GM23338 (cell line): ENCODE data around the gene GNB1L. TPM values are rescaled to one million over a fixed set of nuclear protein-coding genes. Genes with fewer than 3 reads are reported as not detected.

ENCODE experiments used
- ATAC-seq: fragments of 200-7000 bp; cut with Tn5 transposase; 3 replicates; pipeline ENCODE4 v1.9.1; 2020
- DNase-seq: peaks from one replicate; pipeline ENCODE4 v3.0.0-alpha.2; 2015; ENCODE audit warnings: low spot score
- H2AFZ ChIP-seq: fragments of 200-600 bp; sonication (generic); 2 replicates; pipeline ENCODE4 v1.8.0; 2016; ENCODE audit warnings: antibody characterized with exemption, mild to moderate bottlenecking, moderate library complexity
- H3F3A ChIP-seq: fragments of 200-600 bp; sonication (generic); replicated peaks from 2 replicates; pipeline ENCODE4 v1.8.0; 2017; ENCODE audit warnings: antibody characterized with exemption, mixed run types, low read depth
- H3K27ac ChIP-seq: fragments of 200-600 bp; sonication (generic); 2 replicates; pipeline ENCODE4 v1.6.1; 2016; ENCODE audit warnings: low read depth
- H3K27me3 ChIP-seq: fragments of 200-600 bp; sonication (generic); 2 replicates; pipeline ENCODE4 v1.8.0; 2016; ENCODE audit warnings: mild to moderate bottlenecking, mixed run types, moderate library complexity; ENCODE audit not compliant: insufficient read depth
- H3K36me3 ChIP-seq: fragments of 200-600 bp; sonication (generic); 2 replicates; pipeline ENCODE4 v1.8.0; 2016; ENCODE audit warnings: mild to moderate bottlenecking; ENCODE audit not compliant: insufficient read depth
- H3K4me1 ChIP-seq: fragments of 200-600 bp; sonication (generic); 2 replicates; pipeline ENCODE4 v1.8.0; 2016; ENCODE audit warnings: mild to moderate bottlenecking, moderate library complexity; ENCODE audit not compliant: insufficient read depth
- H3K4me2 ChIP-seq: fragments of 200-600 bp; sonication (generic); 2 replicates; pipeline ENCODE4 v1.7.1; 2017; ENCODE audit warnings: mixed run types
- H3K4me3 ChIP-seq: fragments of 200-600 bp; sonication (generic); 2 replicates; pipeline ENCODE4 v1.6.1; 2016; ENCODE audit warnings: mixed run types
- H3K79me2 ChIP-seq: fragments of 200-600 bp; sonication (generic); replicated peaks from 2 replicates; pipeline ENCODE4 v1.8.0; 2017; ENCODE audit warnings: mild to moderate bottlenecking; ENCODE audit not compliant: insufficient read depth
- H3K9me2 ChIP-seq: fragments of 200-600 bp; sonication (generic); 2 replicates; pipeline ENCODE4 v1.8.0; 2017; ENCODE audit not compliant: insufficient read depth
- H4K20me1 ChIP-seq: fragments of 200-600 bp; sonication (generic); replicated peaks from 2 replicates; pipeline ENCODE4 v1.8.0; 2017; ENCODE audit warnings: mild to moderate bottlenecking; ENCODE audit not compliant: insufficient read depth
- H3K27ac Mint-ChIP-seq: 2 replicates; pipeline ENCODE4 v1.8.0; 2020; ENCODE audit warnings: inconsistent platforms, mild to moderate bottlenecking, moderate library complexity, mixed read lengths
- H3K27me3 Mint-ChIP-seq: 3 replicates; pipeline ENCODE4 v1.8.0; 2022; ENCODE audit warnings: low read depth, mild to moderate bottlenecking, moderate library complexity, mixed read lengths, inconsistent platforms; ENCODE audit not compliant: insufficient read depth, poor library complexity
- H3K36me3 Mint-ChIP-seq: 3 replicates; pipeline ENCODE4 v1.8.0; 2021; ENCODE audit warnings: low read depth, mild to moderate bottlenecking, inconsistent platforms, moderate library complexity, mixed read lengths
- H3K4me1 Mint-ChIP-seq: 3 replicates; pipeline ENCODE4 v1.8.0; 2020; ENCODE audit warnings: mild to moderate bottlenecking, inconsistent platforms, mixed read lengths
- H3K4me3 Mint-ChIP-seq: 3 replicates; pipeline ENCODE4 v1.8.0; 2021; ENCODE audit warnings: moderate library complexity, mild to moderate bottlenecking, inconsistent platforms, mixed read lengths
- H3K9me3 Mint-ChIP-seq: 3 replicates; pipeline ENCODE4 v1.8.0; 2020; ENCODE audit warnings: moderate library complexity, mild to moderate bottlenecking, inconsistent platforms, mixed read lengths
- EZH2 ChIP-seq: fragments of 200-600 bp; sonication (generic); IDR thresholded peaks from one replicate; pipeline ENCODE4 v1.8.0; 2017; ENCODE audit warnings: antibody characterized with exemption, mild to moderate bottlenecking, low read depth; ENCODE audit not compliant: unreplicated experiment
- EZH2phosphoT487 ChIP-seq: fragments of 200-600 bp; sonication (generic); IDR thresholded peaks from one replicate; pipeline ENCODE4 v1.8.1; 2018; ENCODE audit warnings: antibody characterized with exemption; ENCODE audit not compliant: unreplicated experiment
- JUNB ChIP-seq: IDR thresholded peaks from one replicate; pipeline ENCODE4 v1.6.1; 2016; ENCODE audit warnings: antibody characterized with exemption; ENCODE audit not compliant: unreplicated experiment
- POLR2AphosphoS5 ChIP-seq: IDR thresholded peaks from 2 replicates; pipeline ENCODE4 v1.6.1; 2016; ENCODE audit warnings: antibody characterized with exemption, low read depth
- ZNF114 ChIP-seq: fragments of 250-450 bp; sonication (Bioruptor Pico); IDR thresholded peaks from 2 replicates; pipeline ENCODE4 v1.5.0; 2020; ENCODE audit warnings: mild to moderate bottlenecking, moderate library complexity
- ZNF331 ChIP-seq: fragments of 250-450 bp; sonication (Bioruptor Pico); IDR thresholded peaks from 2 replicates; pipeline ENCODE4 v1.5.0; 2020; ENCODE audit warnings: low read depth, mild to moderate bottlenecking, moderate library complexity
- polyA plus RNA-seq: library from polyadenylated mRNA; unstranded; fragments of >200 nt; fragmentation: Nextera tagmentation; extraction: Ambion mirVana; gene quantifications from 2 replicates; pipeline ENCODE4 v1.2.1, GENCODE V29; 2016
- total RNA-seq: library from RNA; depleted of rRNA; stranded (reverse); fragments of >200 nt; shearing (Covaris generic); gene quantifications from 2 replicates; pipeline ENCODE4 v1.2.3, GENCODE V29; 2014
- TF ChIP-seq, protein P1 (sequence below): fragments of 250-450 bp; sonication (Bioruptor Pico); IDR thresholded peaks from 2 replicates; pipeline ENCODE4 v1.5.0; 2020; ENCODE audit warnings: mild to moderate bottlenecking, moderate library complexity

GNB1L gene
- total and polyA plus RNA-seq, 2 experiments from 2014 or later, result 15.2 to 27.8 TPM

DNA sequence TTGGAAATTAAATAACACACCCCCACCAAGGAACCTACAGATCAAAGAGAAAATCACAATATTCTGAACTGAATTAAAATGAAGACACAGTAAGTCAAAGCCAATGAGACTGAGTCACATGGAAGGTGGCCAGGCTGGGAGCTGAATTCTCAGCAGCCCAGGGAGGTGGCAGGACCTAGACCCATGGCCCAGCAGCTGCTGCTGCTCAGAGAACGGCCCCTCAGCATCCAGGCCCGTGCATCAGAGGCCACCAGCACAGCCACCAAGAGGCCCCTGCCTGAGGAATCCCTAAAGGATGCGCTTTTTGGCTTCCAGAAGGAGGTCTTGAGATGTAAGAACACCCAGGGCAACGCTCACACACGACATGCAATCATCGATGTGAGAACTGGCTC, 59.1 kb downstream of the GNB1L start (continued):
- TF ChIP-seq, protein P1, sequence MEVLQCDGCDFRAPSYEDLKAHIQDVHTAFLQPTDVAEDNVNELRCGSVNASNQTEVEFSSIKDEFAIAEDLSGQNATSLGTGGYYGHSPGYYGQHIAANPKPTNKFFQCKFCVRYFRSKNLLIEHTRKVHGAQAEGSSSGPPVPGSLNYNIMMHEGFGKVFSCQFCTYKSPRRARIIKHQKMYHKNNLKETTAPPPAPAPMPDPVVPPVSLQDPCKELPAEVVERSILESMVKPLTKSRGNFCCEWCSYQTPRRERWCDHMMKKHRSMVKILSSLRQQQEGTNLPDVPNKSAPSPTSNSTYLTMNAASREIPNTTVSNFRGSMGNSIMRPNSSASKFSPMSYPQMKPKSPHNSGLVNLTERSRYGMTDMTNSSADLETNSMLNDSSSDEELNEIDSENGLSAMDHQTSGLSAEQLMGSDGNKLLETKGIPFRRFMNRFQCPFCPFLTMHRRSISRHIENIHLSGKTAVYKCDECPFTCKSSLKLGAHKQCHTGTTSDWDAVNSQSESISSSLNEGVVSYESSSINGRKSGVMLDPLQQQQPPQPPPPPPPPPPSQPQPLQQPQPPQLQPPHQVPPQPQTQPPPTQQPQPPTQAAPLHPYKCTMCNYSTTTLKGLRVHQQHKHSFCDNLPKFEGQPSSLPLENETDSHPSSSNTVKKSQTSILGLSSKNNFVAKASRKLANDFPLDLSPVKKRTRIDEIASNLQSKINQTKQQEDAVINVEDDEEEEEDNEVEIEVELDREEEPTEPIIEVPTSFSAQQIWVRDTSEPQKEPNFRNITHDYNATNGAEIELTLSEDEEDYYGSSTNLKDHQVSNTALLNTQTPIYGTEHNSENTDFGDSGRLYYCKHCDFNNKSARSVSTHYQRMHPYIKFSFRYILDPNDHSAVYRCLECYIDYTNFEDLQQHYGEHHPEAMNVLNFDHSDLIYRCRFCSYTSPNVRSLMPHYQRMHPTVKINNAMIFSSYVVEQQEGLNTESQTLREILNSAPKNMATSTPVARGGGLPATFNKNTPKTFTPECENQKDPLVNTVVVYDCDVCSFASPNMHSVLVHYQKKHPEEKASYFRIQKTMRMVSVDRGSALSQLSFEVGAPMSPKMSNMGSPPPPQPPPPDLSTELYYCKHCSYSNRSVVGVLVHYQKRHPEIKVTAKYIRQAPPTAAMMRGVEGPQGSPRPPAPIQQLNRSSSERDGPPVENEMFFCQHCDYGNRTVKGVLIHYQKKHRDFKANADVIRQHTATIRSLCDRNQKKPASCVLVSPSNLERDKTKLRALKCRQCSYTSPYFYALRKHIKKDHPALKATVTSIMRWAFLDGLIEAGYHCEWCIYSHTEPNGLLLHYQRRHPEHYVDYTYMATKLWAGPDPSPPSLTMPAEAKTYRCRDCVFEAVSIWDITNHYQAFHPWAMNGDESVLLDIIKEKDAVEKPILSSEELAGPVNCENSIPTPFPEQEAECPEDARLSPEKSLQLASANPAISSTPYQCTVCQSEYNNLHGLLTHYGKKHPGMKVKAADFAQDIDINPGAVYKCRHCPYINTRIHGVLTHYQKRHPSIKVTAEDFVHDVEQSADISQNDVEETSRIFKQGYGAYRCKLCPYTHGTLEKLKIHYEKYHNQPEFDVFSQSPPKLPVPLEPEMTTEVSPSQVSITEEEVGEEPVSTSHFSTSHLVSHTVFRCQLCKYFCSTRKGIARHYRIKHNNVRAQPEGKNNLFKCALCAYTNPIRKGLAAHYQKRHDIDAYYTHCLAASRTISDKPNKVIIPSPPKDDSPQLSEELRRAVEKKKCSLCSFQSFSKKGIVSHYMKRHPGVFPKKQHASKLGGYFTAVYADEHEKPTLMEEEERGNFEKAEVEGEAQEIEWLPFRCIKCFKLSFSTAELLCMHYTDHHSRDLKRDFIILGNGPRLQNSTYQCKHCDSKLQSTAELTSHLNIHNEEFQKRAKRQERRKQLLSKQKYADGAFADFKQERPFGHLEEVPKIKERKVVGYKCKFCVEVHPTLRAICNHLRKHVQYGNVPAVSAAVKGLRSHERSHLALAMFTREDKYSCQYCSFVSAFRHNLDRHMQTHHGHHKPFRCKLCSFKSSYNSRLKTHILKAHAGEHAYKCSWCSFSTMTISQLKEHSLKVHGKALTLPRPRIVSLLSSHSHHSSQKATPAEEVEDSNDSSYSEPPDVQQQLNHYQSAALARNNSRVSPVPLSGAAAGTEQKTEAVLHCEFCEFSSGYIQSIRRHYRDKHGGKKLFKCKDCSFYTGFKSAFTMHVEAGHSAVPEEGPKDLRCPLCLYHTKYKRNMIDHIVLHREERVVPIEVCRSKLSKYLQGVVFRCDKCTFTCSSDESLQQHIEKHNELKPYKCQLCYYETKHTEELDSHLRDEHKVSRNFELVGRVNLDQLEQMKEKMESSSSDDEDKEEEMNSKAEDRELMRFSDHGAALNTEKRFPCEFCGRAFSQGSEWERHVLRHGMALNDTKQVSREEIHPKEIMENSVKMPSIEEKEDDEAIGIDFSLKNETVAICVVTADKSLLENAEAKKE (CRISPR knock-in tag), result no peak

DNA sequence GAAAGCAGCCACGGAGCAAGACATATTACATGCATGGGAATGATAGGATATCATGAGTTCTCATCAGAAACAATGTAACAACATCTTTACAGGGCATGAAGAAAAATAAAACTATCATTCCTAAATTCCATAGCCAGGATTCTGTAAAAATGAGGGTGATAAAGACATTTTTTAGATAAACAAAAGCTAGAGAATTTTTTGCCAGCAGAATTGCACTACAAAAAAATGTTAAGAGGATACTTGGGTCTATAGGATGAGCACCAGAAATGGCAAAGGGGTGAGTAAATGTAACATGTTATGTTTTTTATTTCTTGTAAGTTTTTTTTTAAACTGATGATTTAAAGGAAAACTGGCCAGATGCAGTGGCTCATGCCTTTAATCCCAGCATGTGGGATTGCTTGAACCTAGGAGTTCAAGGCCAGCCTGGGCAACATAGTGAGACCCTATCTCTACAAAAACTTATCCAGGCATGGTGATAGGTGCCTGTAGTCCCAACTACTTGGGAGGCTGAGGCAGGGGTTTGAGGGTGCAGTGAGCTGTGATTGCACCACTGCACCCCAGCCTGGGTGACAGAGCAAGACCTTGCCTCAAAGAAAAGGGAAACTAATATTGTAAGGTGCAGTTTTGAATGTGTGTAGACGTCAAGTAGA, 60.9 kb downstream of the GNB1L start:
- H3K36me3 ChIP-seq, result no peaks in the 10 kb centered on the region; the same call in 1 of the 2 replicates
- peaks cover 4% of the 10 kb centered on the region; the same call in 2 of the 3 replicates for H3K36me3 Mint-ChIP-seq
- no peaks in the 10 kb centered on the region for H3K9me3 Mint-ChIP-seq
- no peak overlapping the region for H3K4me2 ChIP-seq
- DNase-seq (no peak), ATAC-seq (no peak)
- H3K79me2 ChIP-seq, result no peaks in the 10 kb centered on the region
- no peaks in the 10 kb centered on the region for H3K27me3 ChIP-seq
- no peak overlapping the region for H3K4me3 ChIP-seq
- no peak overlapping the region for H2AFZ ChIP-seq
- no peak overlapping the region for H3K27ac Mint-ChIP-seq
- H3K4me1 ChIP-seq, result no peaks in the 10 kb centered on the region
- H3K27me3 Mint-ChIP-seq, result peaks cover 5% of the 10 kb centered on the region
- H4K20me1 ChIP-seq, result no peaks in the 10 kb centered on the region; the same call in 1 of the 2 replicates
- H3K4me3 Mint-ChIP-seq, result no peak overlapping the region
- H3F3A ChIP-seq, result no peaks in the 10 kb centered on the region
- H3K4me1 Mint-ChIP-seq, result peaks cover 8% of the 10 kb centered on the region
- H3K27ac ChIP-seq, result no peak overlapping the region
- H3K9me2 ChIP-seq, result no peaks in the 10 kb centered on the region
- no peak for TF ChIP-seq JUNB
- TF ChIP-seq POLR2AphosphoS5, result no peak
- TF ChIP-seq EZH2phosphoT487, result no peak
- TF ChIP-seq ZNF114 (CRISPR knock-in tag), result no peak
- TF ChIP-seq ZNF331 (CRISPR knock-in tag), result no peak
- no peak for TF ChIP-seq EZH2
- TF ChIP-seq, protein P1 (CRISPR knock-in tag), result no peak
